ENCODE data around the gene PAK2.
"Not testable (repeated sequence)": the region's sequence is repeated elsewhere in the genome, so short reads cannot be mapped to it uniquely, and the experiment has no call there.

Gene PAK2

GRCh38 chr3:196711838-196712513 lies 27.7 kb upstream of the PAK2 start, which contains the start of the genes CEP19 and PIGX:
Gene CEP19, minus strand, starts transcription at chr3:196712250. Its CDS starts 3,593 bp downstream, at chr3:196708657.
Gene PIGX, plus strand, starts transcription at chr3:196712377.
- DNase-seq (ENCODE audit: low read depth, low spot score): peak; percentile 86
- peak within 1 kb of the TSS; percentile 68 for H3K4me3 ChIP-seq (ENCODE audit: low read depth, low read length)
- no peak for TF ChIP-seq CTCF (IDR thresholded peaks at IDR 0.05; ENCODE audit: low read depth, low read length)
- in situ Hi-C loops (cut with HindIII; ENCODE audit: low sequenced_read_pairs): no loop called here

DNA sequence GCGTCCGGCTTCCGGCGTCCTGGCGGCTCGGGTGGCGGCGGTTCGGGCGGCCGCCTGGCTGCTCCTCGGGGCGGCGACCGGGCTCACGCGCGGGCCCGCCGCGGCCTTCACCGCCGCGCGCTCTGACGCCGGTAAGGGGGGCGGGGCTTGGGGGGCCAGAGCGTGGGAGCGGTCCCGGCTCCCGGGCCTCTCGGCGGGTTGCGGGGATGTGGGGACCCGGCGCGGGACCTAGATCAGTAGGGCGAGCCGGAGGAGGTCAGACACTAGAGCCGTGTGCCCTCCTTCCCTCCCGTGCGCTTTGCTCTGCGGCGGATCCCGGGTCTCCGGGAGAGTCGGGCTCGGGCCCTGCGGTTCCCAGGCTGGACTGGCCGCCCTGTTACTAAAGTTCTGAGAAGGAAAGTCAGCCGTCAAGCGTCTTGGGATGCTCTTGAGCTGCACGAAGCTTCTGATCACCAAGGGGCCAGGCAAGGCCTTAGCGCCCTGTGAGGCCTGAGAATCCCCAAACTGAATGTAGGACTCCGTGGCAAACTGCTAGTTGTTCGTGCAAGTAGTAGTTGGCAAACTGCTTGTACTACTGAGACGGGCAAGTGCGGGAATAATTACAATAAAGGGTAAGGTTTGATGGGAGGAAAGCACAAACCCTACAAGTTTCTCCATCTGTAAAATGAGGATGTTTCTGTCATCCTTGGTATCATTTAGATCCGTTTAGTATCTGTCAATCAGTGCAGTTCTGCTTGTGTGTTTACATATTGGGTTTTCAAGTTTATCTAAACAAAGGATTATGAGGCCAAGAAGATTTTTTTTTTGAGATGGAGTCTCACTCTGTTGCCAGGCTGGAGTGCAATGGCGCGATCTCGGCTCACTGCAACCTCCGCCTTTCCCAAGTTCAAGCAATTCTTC lies 26.9 kb upstream of the PAK2 start:
- DNase-seq (ENCODE audit: low read depth, low spot score): peak; percentile 58
- H3K4me3 ChIP-seq (ENCODE audit: low read depth, low read length): peak overlapping the region; percentile 68

DNA sequence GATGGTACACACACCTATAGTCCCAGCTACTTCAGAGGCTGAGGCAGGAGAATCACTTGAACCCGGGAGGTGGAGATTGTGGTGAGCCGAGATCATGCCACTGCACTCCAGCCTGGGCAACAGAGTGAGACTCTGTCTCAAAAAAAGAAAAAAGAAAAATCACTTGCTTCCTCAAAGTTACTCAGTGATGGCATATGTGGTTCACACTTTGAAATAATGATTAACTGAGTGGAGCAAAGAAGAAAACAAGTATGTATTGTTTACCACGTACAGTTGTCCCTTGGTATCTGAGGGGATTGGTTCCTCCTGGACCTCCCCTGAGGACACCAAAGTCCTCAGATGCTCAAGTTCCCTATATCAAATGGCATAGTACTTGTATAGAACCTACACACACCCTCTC lies 22.5 kb upstream of the PAK2 start:
- in situ Hi-C loops (cut with HindIII; ENCODE audit: low sequenced_read_pairs); DNase-seq (ENCODE audit: low read depth, low spot score); H3K4me3 ChIP-seq (ENCODE audit: low read depth, low read length): not testable (repeated sequence)

More for the DNA sequence above, 26.9 kb upstream of the PAK2 start:
- TF ChIP-seq CTCF (IDR thresholded peaks at IDR 0.05; ENCODE audit: low read depth, low read length): no peak
- in situ Hi-C loops (cut with HindIII; ENCODE audit: low sequenced_read_pairs): no loop called here

- no peak overlapping the region for H3K4me3 ChIP-seq (ENCODE audit: low read depth, low read length)
- in situ Hi-C loops (cut with HindIII; ENCODE audit: low sequenced_read_pairs): no loop called here
- TF ChIP-seq CTCF (IDR thresholded peaks at IDR 0.05; ENCODE audit: low read depth, low read length): no peak
- no peak for DNase-seq (ENCODE audit: low read depth, low spot score)
Measured at GRCh38 chr3:196721097-196721496, 18.6 kb upstream of the PAK2 start.

- H3K4me3 ChIP-seq (ENCODE audit: low read depth, low read length): no peak overlapping the region
- no peak for TF ChIP-seq CTCF (IDR thresholded peaks at IDR 0.05; ENCODE audit: low read depth, low read length)
- peak; percentile 43 for DNase-seq (ENCODE audit: low read depth, low spot score)
- in situ Hi-C loops (cut with HindIII; ENCODE audit: low sequenced_read_pairs): no loop called here
Measured at GRCh38 chr3:196726788-196727675, 12.6 kb upstream of the PAK2 start.

DNA sequence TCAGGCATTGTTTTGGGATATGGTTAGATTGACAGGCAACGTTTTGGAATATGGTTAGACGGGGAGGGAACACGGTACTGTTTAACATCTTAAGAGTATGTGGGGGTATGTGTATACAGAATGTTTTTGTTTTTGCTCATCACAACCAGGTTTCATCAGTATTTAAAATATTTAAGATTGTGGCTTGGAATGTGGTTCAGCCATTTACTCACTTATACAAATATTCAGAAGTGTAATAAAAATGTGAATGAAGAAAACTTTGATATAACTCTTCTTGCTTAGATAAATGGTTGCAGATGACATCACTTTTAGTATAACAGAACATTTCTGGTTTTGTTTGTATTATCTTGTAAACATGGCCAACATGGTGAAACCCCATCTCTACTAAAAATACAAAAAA lies 3.9 kb upstream of the PAK2 start:
- no peak for TF ChIP-seq CTCF (IDR thresholded peaks at IDR 0.05; ENCODE audit: low read depth, low read length)
- in situ Hi-C loops (cut with HindIII; ENCODE audit: low sequenced_read_pairs): no loop called here
- no peak overlapping the region for H3K4me3 ChIP-seq (ENCODE audit: low read depth, low read length)
- no peak for DNase-seq (ENCODE audit: low read depth, low spot score)

Data from astrocyte of the spinal cord (primary cell).